Measurements from ENCODE around the gene TPCN2.
"Not testable (repeated sequence)": the region's sequence is repeated elsewhere in the genome, so short reads cannot be mapped to it uniquely, and the experiment has no call there.

Gene TPCN2

GRCh38 chr11:69131644-69132300, 83.0 kb downstream of the TPCN2 start:
- no peak for DNase-seq

- DNase-seq, result no peak
Measured at GRCh38 chr11:69132301-69132670, 83.6 kb downstream of the TPCN2 start.

- no peak for DNase-seq
Measured at GRCh38 chr11:69133251-69133650, 84.5 kb downstream of the TPCN2 start.

GRCh38 chr11:69134182-69134581, 85.5 kb downstream of the TPCN2 start:
- not testable (repeated sequence) for DNase-seq

GRCh38 chr11:69134957-69135356, 86.2 kb downstream of the TPCN2 start:
- no peak for DNase-seq

- peak in 1 of 2 experiments; percentile 30 for DNase-seq
Measured at GRCh38 chr11:69135420-69136363, 87.0 kb downstream of the TPCN2 start.

- no peak for DNase-seq
Measured at GRCh38 chr11:69136471-69136870, 87.7 kb downstream of the TPCN2 start.

- DNase-seq, result no peak
Measured at GRCh38 chr11:69137151-69137844, 88.6 kb downstream of the TPCN2 start.

GRCh38 chr11:69138265-69138664, 89.5 kb downstream of the TPCN2 start:
- no peak for DNase-seq

GRCh38 chr11:69140161-69140560, 91.4 kb downstream of the TPCN2 start:
- DNase-seq, result not testable (repeated sequence)

GRCh38 chr11:69140635-69141034, 91.9 kb downstream of the TPCN2 start:
- DNase-seq, result no peak

GRCh38 chr11:69141742-69142141, 93.0 kb downstream of the TPCN2 start:
- DNase-seq, result no peak

- DNase-seq, result no peak
Measured at GRCh38 chr11:69142895-69143294, 94.2 kb downstream of the TPCN2 start.

GRCh38 chr11:69144316-69145049, 95.8 kb downstream of the TPCN2 start:
- DNase-seq, result peak; percentile 44 to 49

- DNase-seq, result no peak
Measured at GRCh38 chr11:69145050-69145380, 96.3 kb downstream of the TPCN2 start.

GRCh38 chr11:69148377-69148762, 99.6 kb downstream of the TPCN2 start:
- DNase-seq, result no peak

- DNase-seq, result no peak
Measured at GRCh38 chr11:69148806-69149205, 100.1 kb downstream of the TPCN2 start.

- not testable (repeated sequence) for DNase-seq
Measured at GRCh38 chr11:69149338-69150045, 100.8 kb downstream of the TPCN2 start.

GRCh38 chr11:69150175-69150574, 101.4 kb downstream of the TPCN2 start:
- no peak for DNase-seq

GRCh38 chr11:69151836-69152235, 103.1 kb downstream of the TPCN2 start:
- no peak for DNase-seq

GRCh38 chr11:69152733-69153421, 104.1 kb downstream of the TPCN2 start:
- no peak for DNase-seq

- no peak for DNase-seq
Measured at GRCh38 chr11:69153661-69154060, 104.9 kb downstream of the TPCN2 start.

All from activated T-cell treated with anti-CD3 and anti-CD28 coated beads, Interleukin-2, amount 50 U/mL, for 48 hours (primary cell).